Measurements from ENCODE around the gene CD109. TPM values are rescaled to one million over a fixed set of nuclear protein-coding genes. Genes with fewer than 3 reads are reported as not detected.
"Not testable (repeated sequence)": the region's sequence is repeated elsewhere in the genome, so short reads cannot be mapped to it uniquely, and the experiment has no call there.

CD109 gene
- total RNA-seq, 3 donors from 2014 or later, result 1.7 to 9.1 (median 4.4) TPM

GRCh38 chr6:73710948-73711347 is 14.9 kb downstream of the CD109 start:
- Histone ChIP-seq H3K36me3 (ENCODE audit: low read depth) (no peaks in the 10 kb centered on the region), H3K4me3 (no peak overlapping the region), H3K9me3 (no peaks in the 10 kb centered on the region), H3K4me1 (ENCODE audit: low read depth) (no peaks in the 10 kb centered on the region)
- DNase-seq (no peak), ATAC-seq (no peak)
- intact Hi-C loops (cut with DNase I, micrococcal nuclease), result no loop called here
- TF ChIP-seq CTCF (IDR thresholded peaks at IDR 0.05), result no peak

GRCh38 chr6:73712535-73713173 is 16.7 kb downstream of the CD109 start:
- TF ChIP-seq CTCF (IDR thresholded peaks at IDR 0.05), result no peak
- no peak for ATAC-seq
- Histone ChIP-seq H3K36me3 (ENCODE audit: low read depth) (no peaks in the 10 kb centered on the region), H3K4me1 (ENCODE audit: low read depth) (no peaks in the 10 kb centered on the region), H3K9me3 (no peaks in the 10 kb centered on the region), H3K4me3 (no peak overlapping the region)
- no peak for DNase-seq
- intact Hi-C loops (cut with DNase I, micrococcal nuclease), result no loop called here

GRCh38 chr6:73713426-73714147 is 17.6 kb downstream of the CD109 start:
- no peak for TF ChIP-seq CTCF (IDR thresholded peaks at IDR 0.05)
- DNase-seq (no peak), ATAC-seq (no peak)
- no peaks in the 10 kb centered on the region for H3K9me3 ChIP-seq
- no peaks in the 10 kb centered on the region for H3K36me3 ChIP-seq (ENCODE audit: low read depth)
- no peak overlapping the region for H3K4me3 ChIP-seq
- H3K4me1 ChIP-seq (ENCODE audit: low read depth), result no peaks in the 10 kb centered on the region
- intact Hi-C loops (cut with DNase I, micrococcal nuclease), result no loop called here

GRCh38 chr6:73715111-73715508 is 19.1 kb downstream of the CD109 start:
- ATAC-seq; H3K4me1 ChIP-seq (ENCODE audit: low read depth); intact Hi-C loops (cut with DNase I, micrococcal nuclease); DNase-seq; H3K4me3 ChIP-seq; H3K9me3 ChIP-seq; H3K36me3 ChIP-seq (ENCODE audit: low read depth): not testable (repeated sequence)

DNA sequence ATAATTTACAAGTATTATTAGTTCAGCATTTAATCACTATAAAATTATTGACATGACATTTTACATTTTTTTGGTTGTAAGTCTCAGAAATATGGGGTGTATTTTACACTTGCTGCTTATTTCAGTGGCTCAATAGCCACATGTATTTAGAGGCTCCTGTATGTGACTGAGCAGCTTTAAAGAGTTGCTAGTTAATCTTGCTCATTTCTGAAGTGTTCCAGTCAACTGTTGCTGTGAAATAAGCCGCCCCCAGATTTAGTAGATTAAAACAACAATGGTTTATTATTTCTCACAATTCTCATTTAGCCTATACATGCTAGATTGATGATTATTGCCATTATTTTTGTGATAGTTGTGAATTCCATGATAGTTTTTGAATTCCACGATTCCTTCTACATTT is 23.0 kb downstream of the CD109 start:
- ATAC-seq (no peak), DNase-seq (no peak)
- intact Hi-C loops (cut with DNase I, micrococcal nuclease), result no loop called here
- Histone ChIP-seq H3K36me3 (ENCODE audit: low read depth) (no peaks in the 10 kb centered on the region), H3K4me1 (ENCODE audit: low read depth) (no peaks in the 10 kb centered on the region), H3K9me3 (no peaks in the 10 kb centered on the region), H3K4me3 (no peak overlapping the region)
- no peak for TF ChIP-seq CTCF (IDR thresholded peaks at IDR 0.05)

DNA sequence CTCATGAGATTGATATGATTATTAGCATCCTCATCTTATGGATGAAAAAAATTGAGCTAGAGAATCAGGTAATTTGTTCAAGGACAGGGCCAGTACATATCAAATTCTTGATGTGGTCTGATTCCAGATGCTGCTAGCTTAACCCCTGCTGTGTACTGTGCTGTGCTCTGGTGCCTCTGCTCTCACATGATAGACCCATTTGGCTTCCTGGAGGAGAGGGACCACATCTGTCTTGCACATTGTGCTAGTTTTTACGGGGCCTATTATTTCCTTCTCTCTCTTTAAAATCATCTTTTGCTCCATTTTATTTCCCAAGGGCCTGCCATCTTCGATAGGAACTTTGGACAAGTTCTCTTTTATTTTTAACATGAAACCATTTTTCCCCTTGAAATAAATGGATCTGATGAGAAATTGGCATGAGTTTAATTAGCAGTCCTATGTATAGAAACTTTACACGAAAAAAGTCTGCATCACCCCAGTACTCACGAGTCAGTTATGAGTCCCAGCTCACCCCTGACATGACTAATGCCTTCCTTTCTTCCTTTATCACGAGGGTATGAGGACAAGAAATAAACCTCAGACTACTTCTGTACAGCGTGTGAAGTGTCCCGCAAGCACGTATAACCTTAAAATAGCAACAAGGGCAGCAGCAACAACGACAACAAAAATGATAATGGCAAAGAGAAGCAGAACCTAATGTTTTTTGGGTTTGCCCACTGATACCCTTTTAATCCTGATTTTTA is 26.5 kb downstream of the CD109 start:
- ATAC-seq, result no peak
- Histone ChIP-seq H3K9me3 (no peaks in the 10 kb centered on the region), H3K4me1 (ENCODE audit: low read depth) (no peaks in the 10 kb centered on the region), H3K36me3 (ENCODE audit: low read depth) (no peaks in the 10 kb centered on the region), H3K4me3 (no peak overlapping the region)
- no peak for TF ChIP-seq CTCF (IDR thresholded peaks at IDR 0.05)
- intact Hi-C loops (cut with DNase I, micrococcal nuclease), result no loop called here
- DNase-seq, result no peak

DNA sequence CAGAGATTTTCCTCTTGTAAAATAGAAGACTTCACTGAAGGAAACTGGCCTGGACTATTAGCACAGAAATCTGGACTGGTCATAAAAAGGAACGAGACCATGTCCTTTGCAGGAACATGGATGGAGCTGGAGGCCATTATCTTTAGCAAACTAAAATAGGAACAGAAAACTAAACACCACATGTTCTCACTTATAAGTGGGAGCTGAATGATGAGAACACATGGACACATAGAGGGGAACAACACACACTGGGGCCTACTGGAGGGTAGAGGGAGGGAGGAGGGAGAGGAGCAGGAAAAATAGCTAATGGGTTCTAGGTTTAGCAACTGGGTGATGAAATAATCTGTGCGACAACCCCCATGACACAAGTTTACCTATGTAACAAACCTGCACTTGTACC is 27.5 kb downstream of the CD109 start:
- H3K9me3 ChIP-seq; H3K36me3 ChIP-seq (ENCODE audit: low read depth); H3K4me1 ChIP-seq (ENCODE audit: low read depth); H3K4me3 ChIP-seq; intact Hi-C loops (cut with DNase I, micrococcal nuclease); DNase-seq; ATAC-seq: not testable (repeated sequence)

Data from mucosa of descending colon (tissue), 3 donors.